ENCODE measurements around the gene NDUFB6.
"Not testable (repeated sequence)": the region's sequence is repeated elsewhere in the genome, so short reads cannot be mapped to it uniquely, and the experiment has no call there.

Gene NDUFB6

GRCh38 chr9:32572900-32573523, at the start of gene NDUFB6:
TSS of gene NDUFB6 (minus strand) at chr9:32573159. CDS start at chr9:32573060, 99 bp downstream.
- FAIRE-seq = peak; percentile 77
- DNase-seq (ENCODE audit: insufficient read length, low spot score) = peak; percentile 79

- DNase-seq (ENCODE audit: insufficient read length, low spot score) = no peak
- FAIRE-seq = no peak
Measured at GRCh38 chr9:32618261-32618660, 45.3 kb upstream of the NDUFB6 start.

- DNase-seq (ENCODE audit: insufficient read length, low spot score) = no peak
- no peak for FAIRE-seq
Measured at GRCh38 chr9:32606811-32607210, 33.9 kb upstream of the NDUFB6 start.

- no peak for FAIRE-seq
Measured at GRCh38 chr9:32603914-32604852, 31.2 kb upstream of the NDUFB6 start.

GRCh38 chr9:32599021-32599420, 26.1 kb upstream of the NDUFB6 start:
- not testable (repeated sequence) for FAIRE-seq

More at GRCh38 chr9:32603914-32604852, 31.2 kb upstream of the NDUFB6 start:
- DNase-seq (ENCODE audit: insufficient read length, low spot score) = no peak

GRCh38 chr9:32596936-32597335, 24.0 kb upstream of the NDUFB6 start:
- no peak for DNase-seq (ENCODE audit: insufficient read length, low spot score)
- no peak for FAIRE-seq

More at GRCh38 chr9:32599021-32599420, 26.1 kb upstream of the NDUFB6 start:
- DNase-seq (ENCODE audit: insufficient read length, low spot score) = not testable (repeated sequence)

GRCh38 chr9:32596096-32596865, 23.3 kb upstream of the NDUFB6 start:
- DNase-seq (ENCODE audit: insufficient read length, low spot score) (no peak), FAIRE-seq (no peak)

- DNase-seq (ENCODE audit: insufficient read length, low spot score) (no peak), FAIRE-seq (no peak)
Measured at GRCh38 chr9:32590898-32591297, 17.9 kb upstream of the NDUFB6 start.

GRCh38 chr9:32590476-32590875, 17.5 kb upstream of the NDUFB6 start:
- DNase-seq (ENCODE audit: insufficient read length, low spot score) (no peak), FAIRE-seq (no peak)

- DNase-seq (ENCODE audit: insufficient read length, low spot score) (peak; percentile 31), FAIRE-seq (no peak)
Measured at GRCh38 chr9:32589083-32589723, 16.2 kb upstream of the NDUFB6 start.

GRCh38 chr9:32587901-32588300, 14.9 kb upstream of the NDUFB6 start:
- FAIRE-seq = no peak
- no peak for DNase-seq (ENCODE audit: insufficient read length, low spot score)

GRCh38 chr9:32584784-32585183, 11.8 kb upstream of the NDUFB6 start:
- no peak for FAIRE-seq
- DNase-seq (ENCODE audit: insufficient read length, low spot score) = no peak

GRCh38 chr9:32581512-32582143, 8.7 kb upstream of the NDUFB6 start:
- DNase-seq (ENCODE audit: insufficient read length, low spot score) (peak; percentile 26), FAIRE-seq (no peak)

- FAIRE-seq = no peak
Measured at GRCh38 chr9:32580631-32581300, 7.8 kb upstream of the NDUFB6 start.

GRCh38 chr9:32579706-32580331, 6.9 kb upstream of the NDUFB6 start:
- no peak for FAIRE-seq
- DNase-seq (ENCODE audit: insufficient read length, low spot score) = no peak

More at GRCh38 chr9:32580631-32581300, 7.8 kb upstream of the NDUFB6 start:
- no peak for DNase-seq (ENCODE audit: insufficient read length, low spot score)

GRCh38 chr9:32578976-32579375, 6.0 kb upstream of the NDUFB6 start:
- FAIRE-seq (no peak), DNase-seq (ENCODE audit: insufficient read length, low spot score) (no peak)

GRCh38 chr9:32577316-32577715, 4.4 kb upstream of the NDUFB6 start:
- no peak for FAIRE-seq
- no peak for DNase-seq (ENCODE audit: insufficient read length, low spot score)

- DNase-seq (ENCODE audit: insufficient read length, low spot score) (no peak), FAIRE-seq (no peak)
Measured at GRCh38 chr9:32574858-32575257, 1.9 kb upstream of the NDUFB6 start.

GRCh38 chr9:32573821-32574220, 862 bp upstream of the NDUFB6 start:
- DNase-seq (ENCODE audit: insufficient read length, low spot score) = no peak
- no peak for FAIRE-seq
